ENCODE results near the gene MYO18A. TPM values are rescaled to one million over a fixed set of nuclear protein-coding genes. Genes with fewer than 3 reads are reported as not detected.

MYO18A gene
- polyA plus RNA-seq, 1 donor (not counting 4 experiments of a cell fraction or from before 2014, with no cell fraction given) = 20.0 TPM

DNA sequence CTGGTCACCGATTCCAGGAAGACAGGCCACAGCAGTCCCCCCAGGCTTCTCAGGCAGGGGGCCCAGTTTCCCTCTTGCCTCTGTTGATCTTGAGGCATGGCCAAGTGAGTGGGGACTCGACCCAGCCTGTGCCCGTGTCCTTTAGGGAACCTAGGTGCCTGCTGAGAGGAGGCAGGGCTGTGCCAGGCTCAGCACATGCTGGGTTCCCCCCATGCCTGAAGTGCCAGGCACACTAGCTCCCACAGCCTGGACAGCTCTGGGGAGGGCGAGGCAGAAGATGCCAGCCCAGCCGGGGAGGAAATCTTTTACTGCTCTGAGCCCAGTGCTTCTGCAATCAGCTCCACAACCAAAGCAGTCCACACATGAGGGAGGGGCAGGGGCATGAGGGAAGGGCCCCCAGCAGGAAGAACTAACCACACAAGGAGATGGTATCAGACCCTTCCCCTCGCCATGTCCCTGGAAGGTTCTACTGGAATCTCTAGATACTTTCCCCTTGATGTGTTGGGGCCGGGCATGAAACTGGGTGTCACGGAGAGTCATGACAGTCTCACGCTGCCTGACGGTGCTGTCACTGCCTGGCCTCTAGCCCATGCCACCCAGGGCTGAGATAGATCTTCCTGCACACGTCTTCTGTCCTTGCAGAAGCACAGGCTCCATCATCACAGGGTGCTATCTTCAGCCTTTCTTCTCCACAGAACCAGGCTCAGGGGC lies 25.5 kb downstream of the MYO18A start:
- FAIRE-seq (peak; percentile 71), DNase-seq (ENCODE audit: low read depth, low spot score) (no peak)
- Histone ChIP-seq H3K4me1 (ENCODE audit: control insufficient read depth, extremely low read depth, insufficient read depth, low read length) (peaks cover 93% of the 10 kb centered on the region), H3K4me2 (ENCODE audit: control insufficient read depth, extremely low read depth, insufficient read depth, low read depth, low read length) (peak overlapping the region; percentile 78), H4K20me1 (ENCODE audit: control insufficient read depth, extremely low read depth, insufficient read depth, low read length) (no peaks in the 10 kb centered on the region), H2AFZ (ENCODE audit: control insufficient read depth, low read length) (no peak overlapping the region), H3K9me1 (ENCODE audit: control insufficient read depth, extremely low read depth, insufficient read depth, low read length) (no peaks in the 10 kb centered on the region), H3K36me3 (ENCODE audit: control insufficient read depth in 2 of 2, extremely low read depth in 1 of 2, insufficient read depth in 2 of 2, low read length in 2 of 2) (peaks cover 6 to 8% of the 10 kb centered on the region in 2 experiments), H3K9me3 (ENCODE audit: control insufficient read depth, low read depth, low read length) (no peaks in the 10 kb centered on the region), H3K79me2 (ENCODE audit: control insufficient read depth, insufficient read depth, low read length) (peaks cover 69% of the 10 kb centered on the region), H3K4me3 (ENCODE audit: control insufficient read depth in 2 of 3, extremely low read depth in 1 of 3, insufficient read depth in 2 of 3, low read depth in 1 of 3, low read length in 3 of 3) (peak overlapping the region in 1 of 3 experiments; percentile 19), H3K27me3 (ENCODE audit: control insufficient read depth, extremely low read depth, insufficient read depth, low read length) (no peaks in the 10 kb centered on the region), H3K9ac (ENCODE audit: control insufficient read depth, extremely low read depth, insufficient read depth, low read length) (peak overlapping the region; percentile 65), H3K27ac (ENCODE audit: control insufficient read depth, insufficient read depth, low read length) (peak overlapping the region; percentile 90)
- TF ChIP-seq, protein P1, sequence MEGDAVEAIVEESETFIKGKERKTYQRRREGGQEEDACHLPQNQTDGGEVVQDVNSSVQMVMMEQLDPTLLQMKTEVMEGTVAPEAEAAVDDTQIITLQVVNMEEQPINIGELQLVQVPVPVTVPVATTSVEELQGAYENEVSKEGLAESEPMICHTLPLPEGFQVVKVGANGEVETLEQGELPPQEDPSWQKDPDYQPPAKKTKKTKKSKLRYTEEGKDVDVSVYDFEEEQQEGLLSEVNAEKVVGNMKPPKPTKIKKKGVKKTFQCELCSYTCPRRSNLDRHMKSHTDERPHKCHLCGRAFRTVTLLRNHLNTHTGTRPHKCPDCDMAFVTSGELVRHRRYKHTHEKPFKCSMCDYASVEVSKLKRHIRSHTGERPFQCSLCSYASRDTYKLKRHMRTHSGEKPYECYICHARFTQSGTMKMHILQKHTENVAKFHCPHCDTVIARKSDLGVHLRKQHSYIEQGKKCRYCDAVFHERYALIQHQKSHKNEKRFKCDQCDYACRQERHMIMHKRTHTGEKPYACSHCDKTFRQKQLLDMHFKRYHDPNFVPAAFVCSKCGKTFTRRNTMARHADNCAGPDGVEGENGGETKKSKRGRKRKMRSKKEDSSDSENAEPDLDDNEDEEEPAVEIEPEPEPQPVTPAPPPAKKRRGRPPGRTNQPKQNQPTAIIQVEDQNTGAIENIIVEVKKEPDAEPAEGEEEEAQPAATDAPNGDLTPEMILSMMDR (optimal IDR thresholded peaks at IDR 0.05 in 1 of 3, IDR thresholded peaks at IDR 0.05 in 1 of 3, conservative IDR thresholded peaks at IDR 0.05 in 1 of 3; ENCODE audit: extremely low read depth in 1 of 3, insufficient read depth in 2 of 3, low read length in 3 of 3) = no peak
- no peak for TF ChIP-seq EZH2 (IDR thresholded peaks at IDR 0.05; ENCODE audit: low read length)
- dilution Hi-C loops (cut with MboI; ENCODE audit: extremely low pct_ligation_motif_present, low sequenced_read_pairs) = no loop called here

DNA sequence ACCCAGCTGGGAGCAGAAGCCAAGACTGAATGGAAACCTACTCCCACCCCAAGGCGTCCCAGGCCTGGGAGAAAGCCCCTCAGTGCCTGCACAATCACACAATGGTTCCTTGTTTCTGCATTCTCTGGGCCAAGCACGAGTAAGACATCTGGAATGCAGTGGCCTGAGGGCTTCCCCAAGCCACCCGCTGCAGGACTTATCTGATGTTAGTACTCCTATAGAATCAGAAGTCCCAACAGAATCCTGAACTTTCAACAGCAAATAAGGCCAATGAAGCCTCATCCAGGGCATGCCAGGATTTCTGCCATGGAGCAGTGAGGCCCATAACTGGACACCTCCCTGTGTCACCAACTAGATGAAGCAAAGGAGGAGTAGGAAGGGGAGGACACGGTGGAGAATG lies 28.6 kb downstream of the MYO18A start:
- DNase-seq (ENCODE audit: low read depth, low spot score) (peak; percentile 60), FAIRE-seq (peak; percentile 93)
- Histone ChIP-seq H3K27me3 (ENCODE audit: control insufficient read depth, extremely low read depth, insufficient read depth, low read length) (no peaks in the 10 kb centered on the region), H3K36me3 (ENCODE audit: control insufficient read depth in 2 of 2, extremely low read depth in 1 of 2, insufficient read depth in 2 of 2, low read length in 2 of 2) (peaks cover 2 to 10% of the 10 kb centered on the region in 2 experiments), H3K9ac (ENCODE audit: control insufficient read depth, extremely low read depth, insufficient read depth, low read length) (no peak overlapping the region), H3K9me3 (ENCODE audit: control insufficient read depth, low read depth, low read length) (no peaks in the 10 kb centered on the region), H3K4me3 (ENCODE audit: control insufficient read depth in 2 of 3, extremely low read depth in 1 of 3, insufficient read depth in 2 of 3, low read depth in 1 of 3, low read length in 3 of 3) (no peak overlapping the region), H3K9me1 (ENCODE audit: control insufficient read depth, extremely low read depth, insufficient read depth, low read length) (no peaks in the 10 kb centered on the region), H3K79me2 (ENCODE audit: control insufficient read depth, insufficient read depth, low read length) (peaks cover 53% of the 10 kb centered on the region), H3K4me2 (ENCODE audit: control insufficient read depth, extremely low read depth, insufficient read depth, low read depth, low read length) (peak overlapping the region; percentile 70), H2AFZ (ENCODE audit: control insufficient read depth, low read length) (no peak overlapping the region), H3K4me1 (ENCODE audit: control insufficient read depth, extremely low read depth, insufficient read depth, low read length) (peaks cover 94% of the 10 kb centered on the region), H3K27ac (ENCODE audit: control insufficient read depth, insufficient read depth, low read length) (peak overlapping the region; percentile 89), H4K20me1 (ENCODE audit: control insufficient read depth, extremely low read depth, insufficient read depth, low read length) (no peaks in the 10 kb centered on the region)
- dilution Hi-C loops (cut with MboI; ENCODE audit: extremely low pct_ligation_motif_present, low sequenced_read_pairs) = no loop called here
- TF ChIP-seq, protein P1 (optimal IDR thresholded peaks at IDR 0.05 in 1 of 3, IDR thresholded peaks at IDR 0.05 in 1 of 3, conservative IDR thresholded peaks at IDR 0.05 in 1 of 3; ENCODE audit: extremely low read depth in 1 of 3, insufficient read depth in 2 of 3, low read length in 3 of 3) = no peak
- no peak for TF ChIP-seq EZH2 (IDR thresholded peaks at IDR 0.05; ENCODE audit: low read length)

Measured in keratinocyte (primary cell).